Type B pancreatic cell (in vitro differentiated cells): ENCODE data around the gene COL6A3. TPM values are rescaled to one million over a fixed set of nuclear protein-coding genes. Genes with fewer than 3 reads are reported as not detected.

ENCODE experiments used
- DNase-seq: peaks from one replicate; pipeline ENCODE4 v3.0.0; 2021; ENCODE audit warnings: mixed read lengths; ENCODE audit not compliant: unreplicated experiment; ENCODE audit errors: extremely low spot score
- H3K27ac Mint-ChIP-seq: 2 replicates; pipeline ENCODE4 v1.8.0; 2021; ENCODE audit warnings: mild to moderate bottlenecking, mixed read lengths
- H3K27me3 Mint-ChIP-seq: 2 replicates; pipeline ENCODE4 v1.8.0; 2021; ENCODE audit warnings: mixed read lengths
- H3K36me3 Mint-ChIP-seq: 2 replicates; pipeline ENCODE4 v1.8.0; 2021; ENCODE audit warnings: mixed read lengths
- H3K4me1 Mint-ChIP-seq: one replicate; pipeline ENCODE4 v1.8.0; 2021; ENCODE audit warnings: mixed read lengths; ENCODE audit not compliant: unreplicated experiment
- H3K4me3 Mint-ChIP-seq: 2 replicates; pipeline ENCODE4 v1.8.0; 2021; ENCODE audit warnings: mild to moderate bottlenecking, mixed read lengths
- H3K9me3 Mint-ChIP-seq: 2 replicates; pipeline ENCODE4 v1.8.0; 2021; ENCODE audit warnings: mixed read lengths
- total RNA-seq: library from RNA; stranded (reverse); gene quantifications from 2 replicates; pipeline ENCODE4 v1.2.1, GENCODE V29; 2021; ENCODE audit warnings: low replicate concordance
- TF ChIP-seq, protein P1 (sequence below): fragments of 200-600 bp; sonication (generic); conservative IDR thresholded peaks from 2 replicates; pipeline ENCODE4 v1.5.0; 2021; ENCODE audit warnings: antibody characterized with exemption, mild to moderate bottlenecking

COL6A3 gene
- total RNA-seq, 1 donor from 2014 or later = 157 TPM

DNA sequence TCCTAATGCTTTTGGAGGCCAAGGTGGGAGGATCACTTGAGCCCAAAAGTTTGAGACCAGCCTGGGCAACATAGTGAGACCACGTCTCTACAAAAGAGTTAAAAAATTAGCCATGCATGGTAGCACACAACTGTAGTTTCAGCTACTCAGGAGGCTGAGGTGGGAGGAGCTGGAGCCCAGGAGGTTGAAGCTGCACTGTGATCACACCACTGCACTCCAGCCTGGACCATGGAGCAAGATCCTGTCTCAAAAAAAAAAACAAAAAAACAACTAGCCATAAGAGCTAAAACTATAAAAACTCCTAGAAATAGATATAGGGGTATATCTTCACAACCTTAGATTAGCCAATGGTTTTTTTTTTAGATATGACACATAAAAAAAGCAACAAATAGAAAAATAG lies 16.9 kb upstream of the COL6A3 start:
- Mint-ChIP-seq H3K27me3 (peaks cover 27% of the 10 kb centered on the region), H3K27ac (no peak overlapping the region), H3K4me1 (peaks cover 18% of the 10 kb centered on the region), H3K36me3 (no peaks in the 10 kb centered on the region), H3K4me3 (no peak overlapping the region), H3K9me3 (peaks cover 4% of the 10 kb centered on the region)
- no peak for DNase-seq
- TF ChIP-seq, protein P1, sequence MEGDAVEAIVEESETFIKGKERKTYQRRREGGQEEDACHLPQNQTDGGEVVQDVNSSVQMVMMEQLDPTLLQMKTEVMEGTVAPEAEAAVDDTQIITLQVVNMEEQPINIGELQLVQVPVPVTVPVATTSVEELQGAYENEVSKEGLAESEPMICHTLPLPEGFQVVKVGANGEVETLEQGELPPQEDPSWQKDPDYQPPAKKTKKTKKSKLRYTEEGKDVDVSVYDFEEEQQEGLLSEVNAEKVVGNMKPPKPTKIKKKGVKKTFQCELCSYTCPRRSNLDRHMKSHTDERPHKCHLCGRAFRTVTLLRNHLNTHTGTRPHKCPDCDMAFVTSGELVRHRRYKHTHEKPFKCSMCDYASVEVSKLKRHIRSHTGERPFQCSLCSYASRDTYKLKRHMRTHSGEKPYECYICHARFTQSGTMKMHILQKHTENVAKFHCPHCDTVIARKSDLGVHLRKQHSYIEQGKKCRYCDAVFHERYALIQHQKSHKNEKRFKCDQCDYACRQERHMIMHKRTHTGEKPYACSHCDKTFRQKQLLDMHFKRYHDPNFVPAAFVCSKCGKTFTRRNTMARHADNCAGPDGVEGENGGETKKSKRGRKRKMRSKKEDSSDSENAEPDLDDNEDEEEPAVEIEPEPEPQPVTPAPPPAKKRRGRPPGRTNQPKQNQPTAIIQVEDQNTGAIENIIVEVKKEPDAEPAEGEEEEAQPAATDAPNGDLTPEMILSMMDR = no peak

DNA sequence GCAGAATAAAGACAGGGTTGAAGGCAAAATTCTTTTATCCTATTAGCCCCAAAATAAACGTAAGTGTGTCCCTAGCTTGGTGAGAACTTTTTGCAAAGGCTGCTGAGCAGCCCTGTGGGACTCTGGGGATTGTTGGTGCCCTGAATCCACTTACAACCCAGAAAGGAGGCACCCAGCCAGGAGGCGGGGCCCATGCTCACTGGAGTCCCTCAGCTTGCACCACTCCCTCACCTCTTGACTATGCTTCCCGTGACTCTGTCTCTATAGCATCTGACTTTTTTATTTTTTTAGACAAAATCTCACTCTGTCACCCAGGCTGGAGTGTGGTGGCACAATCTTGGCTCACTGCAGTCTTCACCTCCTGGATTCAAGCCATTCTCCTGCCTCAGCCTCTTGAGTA lies 15.8 kb upstream of the COL6A3 start:
- TF ChIP-seq, protein P1 = no peak
- H3K4me1 Mint-ChIP-seq = peaks cover 14% of the 10 kb centered on the region
- H3K36me3 Mint-ChIP-seq = no peaks in the 10 kb centered on the region
- H3K27me3 Mint-ChIP-seq = peaks cover 30% of the 10 kb centered on the region
- no peak for DNase-seq
- H3K9me3 Mint-ChIP-seq = peaks cover 4% of the 10 kb centered on the region
- H3K4me3 Mint-ChIP-seq = no peak overlapping the region
- no peak overlapping the region for H3K27ac Mint-ChIP-seq

DNA sequence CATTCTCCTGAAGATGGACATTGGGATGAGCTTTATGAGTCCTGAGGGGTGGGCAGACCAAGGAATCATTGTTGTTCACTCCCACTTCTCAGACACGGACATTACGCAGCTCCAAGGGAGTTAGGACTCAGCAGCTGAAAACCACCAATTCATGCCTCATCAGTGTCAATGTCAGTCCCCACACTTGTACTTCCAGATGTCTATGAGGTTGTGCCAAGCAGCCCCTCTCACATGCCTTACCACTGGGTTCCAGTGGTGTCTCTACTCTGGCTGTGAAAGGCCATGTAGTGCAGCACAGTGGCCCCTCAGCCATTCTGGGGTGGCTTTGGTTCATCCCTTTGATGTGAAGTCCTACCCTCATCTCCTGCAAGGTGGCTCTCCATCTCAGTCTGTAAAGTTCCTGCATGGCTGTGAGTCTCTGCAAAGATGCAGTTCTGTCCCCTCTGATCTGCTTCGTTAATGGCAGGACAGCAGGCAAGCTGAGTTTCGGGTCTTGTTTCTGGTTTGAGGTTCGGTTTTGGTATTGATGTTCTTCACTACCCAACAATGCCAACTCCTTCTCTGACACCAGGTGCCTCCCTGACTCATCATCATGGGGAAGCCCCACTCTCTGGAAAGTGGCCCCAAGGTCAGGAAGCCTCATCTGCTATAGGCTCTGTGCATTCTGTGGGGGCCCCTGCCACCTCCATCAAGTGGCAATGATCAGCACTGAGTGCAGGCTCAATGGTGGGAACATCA lies 14.0 kb upstream of the COL6A3 start:
- Mint-ChIP-seq H3K4me3 (no peak overlapping the region), H3K4me1 (peaks cover 13% of the 10 kb centered on the region), H3K27ac (no peak overlapping the region), H3K36me3 (no peaks in the 10 kb centered on the region), H3K9me3 (peaks cover 4% of the 10 kb centered on the region), H3K27me3 (peaks cover 35% of the 10 kb centered on the region)
- TF ChIP-seq, protein P1 = no peak
- DNase-seq = no peak

DNA sequence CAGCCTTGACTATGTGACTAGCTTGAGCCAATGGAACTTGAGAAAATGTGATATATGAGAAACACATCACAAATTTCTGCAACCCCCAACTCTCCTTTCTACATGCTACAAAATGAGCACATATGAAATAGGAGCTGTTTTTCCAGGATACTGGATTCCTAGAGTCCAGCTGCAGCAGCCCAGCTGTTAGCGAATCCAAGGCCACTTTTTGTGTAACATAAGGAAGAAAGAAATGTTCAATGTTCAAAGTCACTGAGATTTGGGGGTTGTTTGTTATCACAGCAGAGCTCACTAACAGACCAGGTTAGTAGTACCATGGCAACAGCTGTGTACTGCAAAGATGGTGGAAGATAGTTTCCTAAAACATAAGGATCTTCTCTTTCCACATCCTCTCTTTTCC lies 12.6 kb upstream of the COL6A3 start:
- Mint-ChIP-seq H3K4me3 (no peak overlapping the region), H3K9me3 (peaks cover 4% of the 10 kb centered on the region), H3K27me3 (peaks cover 34% of the 10 kb centered on the region), H3K27ac (no peak overlapping the region), H3K36me3 (no peaks in the 10 kb centered on the region), H3K4me1 (peaks cover 16% of the 10 kb centered on the region)
- TF ChIP-seq, protein P1 = no peak
- no peak for DNase-seq

DNA sequence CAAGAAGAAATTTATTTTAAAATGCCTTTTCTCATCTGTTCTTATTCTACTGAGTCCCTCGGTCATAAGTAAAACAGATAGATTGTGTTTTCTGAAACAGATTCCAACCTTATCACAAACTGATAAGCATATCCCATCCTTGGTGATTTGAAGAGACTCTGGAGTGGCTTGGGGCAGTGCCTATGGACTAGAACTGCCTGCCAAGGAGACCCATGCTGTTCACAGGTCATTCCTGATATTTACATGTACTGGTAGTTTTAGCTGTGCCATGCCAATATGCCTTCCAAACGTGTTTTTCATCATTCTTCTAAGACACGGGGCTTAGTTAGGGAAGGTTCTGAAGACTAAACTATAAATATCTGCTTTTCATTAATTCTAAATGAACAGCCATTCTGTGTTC lies 11.4 kb upstream of the COL6A3 start:
- TF ChIP-seq, protein P1 = no peak
- Mint-ChIP-seq H3K27me3 (peaks cover 39% of the 10 kb centered on the region), H3K4me3 (no peak overlapping the region), H3K36me3 (no peaks in the 10 kb centered on the region), H3K27ac (no peak overlapping the region), H3K9me3 (peaks cover 4% of the 10 kb centered on the region), H3K4me1 (peaks cover 19% of the 10 kb centered on the region)
- no peak for DNase-seq
